Prostate gland (tissue), 2 donors: ENCODE results near the gene PLBD2. TPM values are rescaled to one million over a fixed set of nuclear protein-coding genes. Genes with fewer than 3 reads are reported as not detected.

Source experiments
- DNase-seq: peaks from one replicate; pipeline ENCODE4 v3.0.0-alpha.2; 2019; ENCODE audit warnings: low spot score
- H3K27ac ChIP-seq, 2 donors: fragments of 200-600 bp; sonication (generic); 2 replicates each; pipeline ENCODE4 v1.5.1; 2017 to 2019
- H3K27me3 ChIP-seq: fragments of 200-600 bp; sonication (generic); replicated peaks from 2 replicates; pipeline ENCODE4 v1.5.1; 2019; ENCODE audit not compliant: insufficient read depth
- H3K36me3 ChIP-seq, 2 donors: fragments of 200-600 bp; sonication (generic); 1 replicate in 1 of 2; 2 replicates in 1 of 2; pipeline versions ENCODE4 v1.5.1 to v1.8.1; 2017 to 2019
- H3K4me1 ChIP-seq: fragments of 200-600 bp; sonication (generic); replicated peaks from 2 replicates; pipeline ENCODE4 v1.5.1; 2019
- H3K4me3 ChIP-seq, 2 donors: fragments of 200-600 bp; sonication (generic); 2 replicates each; pipeline ENCODE4 v1.5.1; 2017 to 2019
- H3K9me3 ChIP-seq: fragments of 200-600 bp; sonication (generic); 2 replicates; pipeline ENCODE4 v1.5.1; 2017
- POLR2A ChIP-seq: fragments of 450-650 bp; IDR thresholded peaks from one replicate; pipeline ENCODE4 v1.6.1; 2016; ENCODE audit warnings: antibody characterized with exemption, mild to moderate bottlenecking
- POLR2AphosphoS5 ChIP-seq: sonication (generic); formaldehyde crosslinking; IDR thresholded peaks from one replicate; pipeline ENCODE4 v1.6.1; 2017; ENCODE audit warnings: antibody characterized with exemption
- WGBS: methylation state at CpG from one replicate; pipeline ENCODE4 v1.1.5; 2018; 5-methylcytosine and 5-hydroxymethylcytosine counted together
- intact Hi-C: fragments of 100-400 bp; cut with DNase I; formaldehyde crosslinking; loops from one replicate; pipeline ENCODE4 v1.14.2; 2022
- total RNA-seq, 2 donors: library from RNA; depleted of rRNA; stranded (reverse); fragments of >200 nt; gene quantifications; one replicate each; pipeline ENCODE4 v1.1.0, GENCODE V29; 2016
- TF ChIP-seq, protein P1 (sequence below), 4 experiments: fragments of 200-600 bp in 2 of 4; fragments of 450-650 bp in 2 of 4; sonication (generic) in 2 of 4; IDR thresholded peaks; 1 replicate in 3 of 4; 2 replicates in 1 of 4; pipeline ENCODE4 v1.5.1; 2016 to 2019; ENCODE audit warnings: antibody characterized with exemption in 4 of 4, mild to moderate bottlenecking in 2 of 4, moderate library complexity in 2 of 4

The PLBD2 gene
- total RNA-seq, 2 donors from 2014 or later, result 48.2 to 114 TPM

DNA sequence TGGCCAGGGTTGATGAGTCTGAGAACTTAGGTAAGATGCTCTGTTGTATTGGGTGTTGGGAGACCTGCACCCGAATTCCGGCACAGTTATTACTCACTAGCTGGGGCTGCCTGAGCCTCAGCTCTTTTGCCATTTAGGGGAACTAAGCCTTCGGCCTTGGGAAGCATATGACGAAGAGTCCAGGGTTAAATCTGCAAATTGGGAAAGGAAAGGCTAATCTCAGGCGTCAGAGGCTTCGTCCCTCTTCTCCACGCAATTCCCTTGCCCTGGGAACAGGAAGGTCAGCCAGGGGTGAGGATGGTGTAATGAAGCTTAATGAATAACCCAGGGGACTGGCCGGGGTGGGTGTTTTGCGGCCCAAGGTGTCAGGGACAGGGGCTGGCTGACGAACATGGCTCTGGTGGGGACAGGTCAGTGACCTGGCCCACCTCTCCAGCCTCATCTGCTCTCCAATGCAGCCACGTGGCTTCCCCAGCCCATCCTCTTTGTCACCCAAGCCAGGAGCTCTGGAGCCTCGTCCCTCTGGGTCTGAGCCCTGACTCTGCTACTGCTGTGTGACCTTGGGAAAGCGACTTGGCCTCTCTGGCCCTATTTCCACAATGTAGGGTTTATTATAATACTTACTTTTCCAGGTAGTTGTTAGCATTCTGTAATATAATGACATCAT is 60.0 kb downstream of the PLBD2 start:
- DNase-seq, result no peak
- no peaks in the 10 kb centered on the region for H3K4me1 ChIP-seq
- H3K36me3 ChIP-seq, result no peaks in the 10 kb centered on the region
- H3K4me3 ChIP-seq, result no peak overlapping the region
- TF ChIP-seq POLR2AphosphoS5, result no peak
- TF ChIP-seq POLR2A, result no peak
- TF ChIP-seq, protein P1, sequence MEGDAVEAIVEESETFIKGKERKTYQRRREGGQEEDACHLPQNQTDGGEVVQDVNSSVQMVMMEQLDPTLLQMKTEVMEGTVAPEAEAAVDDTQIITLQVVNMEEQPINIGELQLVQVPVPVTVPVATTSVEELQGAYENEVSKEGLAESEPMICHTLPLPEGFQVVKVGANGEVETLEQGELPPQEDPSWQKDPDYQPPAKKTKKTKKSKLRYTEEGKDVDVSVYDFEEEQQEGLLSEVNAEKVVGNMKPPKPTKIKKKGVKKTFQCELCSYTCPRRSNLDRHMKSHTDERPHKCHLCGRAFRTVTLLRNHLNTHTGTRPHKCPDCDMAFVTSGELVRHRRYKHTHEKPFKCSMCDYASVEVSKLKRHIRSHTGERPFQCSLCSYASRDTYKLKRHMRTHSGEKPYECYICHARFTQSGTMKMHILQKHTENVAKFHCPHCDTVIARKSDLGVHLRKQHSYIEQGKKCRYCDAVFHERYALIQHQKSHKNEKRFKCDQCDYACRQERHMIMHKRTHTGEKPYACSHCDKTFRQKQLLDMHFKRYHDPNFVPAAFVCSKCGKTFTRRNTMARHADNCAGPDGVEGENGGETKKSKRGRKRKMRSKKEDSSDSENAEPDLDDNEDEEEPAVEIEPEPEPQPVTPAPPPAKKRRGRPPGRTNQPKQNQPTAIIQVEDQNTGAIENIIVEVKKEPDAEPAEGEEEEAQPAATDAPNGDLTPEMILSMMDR (IDR thresholded peaks at IDR 0.05), result no peak
- no peaks in the 10 kb centered on the region for H3K9me3 ChIP-seq
- WGBS, result 46% methylated on average over 13 of the region's 13 CpGs
- intact Hi-C loops, result no loop called here
- no peaks in the 10 kb centered on the region for H3K27me3 ChIP-seq
- no peak overlapping the region for H3K27ac ChIP-seq

DNA sequence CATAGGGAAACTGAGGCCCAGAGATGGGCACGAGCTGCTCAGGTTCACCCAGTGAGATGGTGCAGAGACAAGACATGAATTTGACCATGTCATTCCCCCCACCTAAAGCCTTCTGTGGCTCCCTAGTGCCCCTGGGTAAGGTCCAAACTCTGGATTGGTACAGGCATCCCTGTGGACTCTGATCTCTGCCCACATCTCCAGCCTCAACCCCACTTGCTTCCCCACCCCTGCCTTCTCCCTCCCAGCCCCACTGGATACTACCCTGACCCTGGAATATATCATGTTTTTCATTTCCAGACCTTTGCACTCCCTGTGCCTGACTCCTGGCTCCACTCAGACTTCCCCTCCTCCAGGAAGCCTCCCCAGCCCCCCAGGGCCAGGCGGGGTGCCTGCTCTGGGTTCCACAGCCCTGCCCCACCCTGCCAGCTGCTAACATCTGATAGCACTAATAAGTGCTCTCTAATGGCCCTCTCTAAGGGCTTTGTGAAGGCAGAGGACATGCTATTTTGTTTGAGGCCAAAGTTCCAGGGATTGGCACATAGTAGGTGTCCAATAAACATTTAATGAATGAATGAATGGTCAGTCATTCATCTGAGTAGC is 62.7 kb downstream of the PLBD2 start:
- WGBS, result 65% methylated on average over 2 of the region's 2 CpGs
- TF ChIP-seq, protein P1 (IDR thresholded peaks at IDR 0.05), result no peak
- TF ChIP-seq POLR2AphosphoS5 (no peak), POLR2A (no peak)
- Histone ChIP-seq H3K9me3 (no peaks in the 10 kb centered on the region), H3K4me3 (no peak overlapping the region), H3K4me1 (no peaks in the 10 kb centered on the region), H3K36me3 (no peaks in the 10 kb centered on the region), H3K27me3 (no peaks in the 10 kb centered on the region), H3K27ac (no peak overlapping the region)
- intact Hi-C loops, result loop anchor here (10.0 kb wide), 2 partner anchors 106 to 226 kb away; no protein-coding TSS in a partner anchor
- no peak for DNase-seq

DNA sequence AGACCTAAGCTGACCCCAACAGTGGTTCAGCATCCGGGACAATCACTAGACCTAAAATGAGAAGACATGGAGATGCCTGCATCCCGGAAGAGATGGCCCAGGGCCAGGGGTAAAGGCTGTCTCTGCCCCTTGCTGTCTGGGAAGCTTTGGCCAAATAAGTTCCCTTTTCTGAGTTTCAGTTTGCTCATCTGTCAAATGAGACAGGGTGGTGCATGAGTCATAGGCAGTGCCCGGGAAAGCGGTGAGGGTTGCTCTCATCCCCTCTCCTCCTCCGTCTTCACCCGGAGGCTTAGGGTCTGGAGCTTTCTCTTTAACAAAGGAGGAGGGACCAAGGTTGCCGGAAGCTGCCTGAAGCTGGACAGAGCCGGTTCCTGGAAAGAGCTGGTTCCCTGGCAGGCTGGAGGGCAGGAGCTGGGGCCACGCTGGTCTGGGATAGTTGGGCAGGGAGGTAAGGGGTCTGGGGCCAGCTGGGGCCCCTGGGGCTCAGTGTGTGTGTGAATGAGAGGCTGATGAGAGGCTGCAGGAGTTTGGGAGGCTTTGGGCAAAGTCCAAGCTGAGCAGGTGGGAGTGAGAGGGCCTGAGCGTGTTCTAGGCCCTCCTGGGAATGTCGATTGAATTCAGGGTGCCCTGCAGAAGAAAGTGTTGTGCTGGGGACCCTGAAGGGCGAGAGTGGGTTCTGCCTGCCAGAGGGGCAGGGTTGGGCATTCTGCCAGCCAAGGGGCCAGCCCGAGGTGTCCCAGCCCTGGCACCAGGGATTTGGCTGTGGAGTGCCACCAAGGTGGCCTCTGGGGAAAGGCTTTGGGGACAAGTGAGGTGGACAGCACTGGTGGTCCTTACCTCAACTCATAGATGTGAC is 63.9 kb downstream of the PLBD2 start, which contains the start of gene SDSL:
Gene SDSL (plus strand): TSS at position 351 of the 856 bp plus-strand sequence. CDS start 5,603 bp downstream, outside the sequence.
- Histone ChIP-seq H3K4me3 (peak within 1 kb of the TSS; percentile 26 to 36), H3K9me3 (no peaks in the 10 kb centered on the region), H3K4me1 (no peaks in the 10 kb centered on the region), H3K36me3 (no peaks in the 10 kb centered on the region), H3K27ac (peak within 1 kb of the TSS; percentile 33 to 50), H3K27me3 (no peaks in the 10 kb centered on the region)
- DNase-seq, result peak; percentile 49
- WGBS, result 6% methylated on average over 13 of the region's 13 CpGs
- TF ChIP-seq POLR2AphosphoS5, result peak; percentile 50
- peak; percentile 36 for TF ChIP-seq POLR2A
- TF ChIP-seq, protein P1 (IDR thresholded peaks at IDR 0.05), result no peak
- intact Hi-C loops, result loop anchor here (10.0 kb wide), 2 partner anchors 107 to 227 kb away; no protein-coding TSS in a partner anchor

DNA sequence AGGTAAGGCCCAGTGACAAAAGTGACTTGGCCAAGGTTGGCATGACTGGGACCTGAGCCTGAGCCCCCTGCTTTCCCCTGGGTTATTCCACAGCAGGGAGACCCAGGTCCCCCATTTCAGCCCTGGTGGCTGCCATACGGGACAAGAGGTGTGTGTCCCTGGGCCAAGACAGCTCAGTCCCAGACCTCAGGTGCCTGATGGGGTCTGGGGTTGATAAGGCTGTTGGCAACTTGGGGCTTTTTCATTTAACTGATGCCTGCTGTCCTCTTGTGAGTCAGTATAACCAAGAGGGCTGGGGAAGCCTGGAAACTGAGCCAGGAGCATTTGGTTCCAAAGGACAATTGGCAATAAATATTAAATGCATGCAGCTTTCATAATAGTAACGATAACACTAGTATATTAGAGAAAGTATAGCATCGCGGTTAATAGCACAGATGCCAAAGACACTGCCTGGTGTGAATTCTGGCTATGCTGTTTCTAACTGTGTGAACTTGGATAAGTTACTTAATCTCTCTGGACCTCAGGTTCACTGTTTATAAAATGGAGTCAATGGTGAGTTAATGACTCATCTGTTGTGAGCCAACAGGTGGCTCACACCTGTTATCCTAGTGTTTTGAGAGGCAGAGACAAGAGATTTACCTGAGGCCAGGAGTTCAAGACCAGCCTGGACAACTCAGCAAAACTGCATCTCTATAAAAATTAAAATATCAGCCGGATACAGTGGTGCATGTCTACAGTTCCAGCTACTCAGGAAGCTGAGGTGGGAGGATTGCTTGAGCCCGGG is 64.7 kb downstream of the PLBD2 start:
- H3K27me3 ChIP-seq, result no peaks in the 10 kb centered on the region
- peak overlapping the region in 1 of 2 donors; percentile 33 for H3K27ac ChIP-seq
- peak overlapping the region; percentile 26 to 36 for H3K4me3 ChIP-seq
- no peak for TF ChIP-seq POLR2AphosphoS5
- TF ChIP-seq POLR2A, result no peak
- TF ChIP-seq, protein P1 (IDR thresholded peaks at IDR 0.05), result no peak
- H3K9me3 ChIP-seq, result no peaks in the 10 kb centered on the region
- no peaks in the 10 kb centered on the region for H3K4me1 ChIP-seq
- WGBS, result 85% methylated on average over 6 of the region's 6 CpGs
- intact Hi-C loops, result loop anchor here (10.0 kb wide), 2 partner anchors 108 to 228 kb away; no protein-coding TSS in a partner anchor
- no peaks in the 10 kb centered on the region for H3K36me3 ChIP-seq
- no peak for DNase-seq
